Measurements from ENCODE around the gene SHOX.

Gene SHOX

GRCh38 chrX:670645-671044, 40.1 kb downstream of the SHOX start:
- Mint-ChIP-seq H3K4me3 (no peak overlapping the region), H3K4me1 (peaks cover 33% of the 10 kb centered on the region), H3K9me3 (peaks cover 12% of the 10 kb centered on the region), H3K27ac (peak overlapping the region; percentile 75), H3K36me3 (ENCODE audit: low read depth) (no peaks in the 10 kb centered on the region), H3K27me3 (ENCODE audit: low read depth, poor library complexity) (peaks cover 9% of the 10 kb centered on the region)
- no peak for DNase-seq
- TF ChIP-seq CTCF (IDR thresholded peaks at IDR 0.05), result no peak

DNA sequence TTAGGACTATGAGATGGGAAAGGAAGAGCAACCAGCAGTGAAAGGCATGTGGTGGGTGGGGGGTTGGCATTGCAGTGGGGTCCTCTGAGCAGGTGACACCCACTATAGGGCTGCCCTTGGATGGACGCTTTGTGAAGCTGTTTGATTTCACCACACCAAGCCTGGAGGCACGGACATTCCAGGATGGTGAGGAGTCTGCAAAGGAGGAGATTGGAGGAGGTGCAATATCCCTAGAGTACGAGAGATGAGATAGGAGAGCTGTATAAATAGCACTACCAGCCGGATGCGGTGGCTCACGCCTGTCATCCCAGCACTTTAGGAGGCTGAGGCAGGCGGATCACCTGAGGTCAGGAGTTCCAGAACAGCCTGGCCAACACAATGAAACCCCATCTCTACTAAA, 42.3 kb downstream of the SHOX start:
- no peaks in the 10 kb centered on the region for H3K36me3 Mint-ChIP-seq (ENCODE audit: low read depth)
- no peak for TF ChIP-seq CTCF (IDR thresholded peaks at IDR 0.05)
- peaks cover 8% of the 10 kb centered on the region for H3K27me3 Mint-ChIP-seq (ENCODE audit: low read depth, poor library complexity)
- peaks cover 3% of the 10 kb centered on the region for H3K9me3 Mint-ChIP-seq
- H3K4me1 Mint-ChIP-seq, result peaks cover 40% of the 10 kb centered on the region
- H3K4me3 Mint-ChIP-seq, result no peak overlapping the region
- no peak for DNase-seq
- H3K27ac Mint-ChIP-seq, result no peak overlapping the region

- H3K27ac Mint-ChIP-seq, result peak overlapping the region; percentile 85
Measured at GRCh38 chrX:675279-675954, 44.8 kb downstream of the SHOX start.

GRCh38 chrX:675955-676295, 45.3 kb downstream of the SHOX start:
- no peak for TF ChIP-seq CTCF (IDR thresholded peaks at IDR 0.05)
- DNase-seq, result no peak
- Mint-ChIP-seq H3K36me3 (ENCODE audit: low read depth) (no peaks in the 10 kb centered on the region), H3K27me3 (ENCODE audit: low read depth, poor library complexity) (peaks cover 17% of the 10 kb centered on the region), H3K4me3 (no peak overlapping the region), H3K27ac (peak overlapping the region; percentile 51), H3K4me1 (peaks cover 58% of the 10 kb centered on the region), H3K9me3 (peaks cover 3% of the 10 kb centered on the region)

More at GRCh38 chrX:675279-675954, 44.8 kb downstream of the SHOX start:
- DNase-seq, result no peak
- Mint-ChIP-seq H3K4me3 (no peak overlapping the region), H3K9me3 (peaks cover 3% of the 10 kb centered on the region), H3K4me1 (peaks cover 58% of the 10 kb centered on the region), H3K36me3 (ENCODE audit: low read depth) (no peaks in the 10 kb centered on the region), H3K27me3 (ENCODE audit: low read depth, poor library complexity) (peaks cover 17% of the 10 kb centered on the region)
- TF ChIP-seq CTCF (IDR thresholded peaks at IDR 0.05), result no peak

GRCh38 chrX:677376-677775, 46.8 kb downstream of the SHOX start:
- H3K27ac Mint-ChIP-seq, result peak overlapping the region; percentile 92
- H3K36me3 Mint-ChIP-seq (ENCODE audit: low read depth), result peaks cover 5% of the 10 kb centered on the region
- peaks cover 63% of the 10 kb centered on the region for H3K4me1 Mint-ChIP-seq
- TF ChIP-seq CTCF (IDR thresholded peaks at IDR 0.05), result no peak
- H3K9me3 Mint-ChIP-seq, result peaks cover 14% of the 10 kb centered on the region
- no peak for DNase-seq
- peaks cover 30% of the 10 kb centered on the region for H3K27me3 Mint-ChIP-seq (ENCODE audit: low read depth, poor library complexity)
- no peak overlapping the region for H3K4me3 Mint-ChIP-seq

DNA sequence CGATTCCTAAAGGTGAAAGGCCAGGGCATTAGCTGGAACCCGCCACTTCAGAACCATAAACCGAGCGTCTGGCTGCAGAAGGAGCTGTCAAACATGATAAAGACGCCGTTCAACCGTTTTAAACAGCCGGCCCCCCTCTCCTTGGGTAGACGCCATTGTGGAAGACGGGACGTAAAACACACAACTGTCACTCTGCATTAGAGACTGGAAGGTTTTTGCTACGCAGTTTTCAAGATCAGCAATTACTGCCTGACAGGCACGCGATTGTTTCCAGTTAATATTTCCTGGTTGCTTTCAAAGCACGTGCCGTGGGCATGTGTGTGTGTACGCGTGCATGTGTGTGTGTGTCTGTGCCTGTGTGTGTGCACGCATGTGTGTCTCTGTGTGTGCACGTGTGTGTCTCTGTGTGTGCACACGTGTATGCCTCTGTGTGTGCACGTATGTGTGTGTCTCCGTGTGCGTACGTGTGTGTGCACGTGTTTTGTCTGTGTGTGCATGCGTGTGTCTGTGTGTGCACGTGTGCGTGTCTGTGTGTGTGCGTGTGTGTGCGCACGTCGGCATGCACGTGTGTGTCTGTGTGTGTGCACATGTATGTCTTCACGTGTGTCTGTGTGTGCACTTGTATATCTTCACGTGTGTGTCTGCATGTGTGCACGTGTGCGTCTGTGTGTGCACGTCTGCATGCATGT, 48.8 kb downstream of the SHOX start:
- H3K4me1 Mint-ChIP-seq, result peaks cover 77% of the 10 kb centered on the region
- peaks cover 18% of the 10 kb centered on the region for H3K9me3 Mint-ChIP-seq
- peak; percentile 60 for DNase-seq
- H3K27me3 Mint-ChIP-seq (ENCODE audit: low read depth, poor library complexity), result peaks cover 31% of the 10 kb centered on the region
- H3K4me3 Mint-ChIP-seq, result peak overlapping the region; percentile 51
- peak overlapping the region; percentile 68 for H3K27ac Mint-ChIP-seq
- TF ChIP-seq CTCF (IDR thresholded peaks at IDR 0.05), result no peak
- peaks cover 5% of the 10 kb centered on the region for H3K36me3 Mint-ChIP-seq (ENCODE audit: low read depth)

Data from nephron progenitor cell (in vitro differentiated cells).